Activated T-helper 1 cell treated with anti-CD3 and anti-CD28 coated beads, Interleukin-12 subunit alpha, Interleukin-12 subunit beta, Interleukin-2, Interleukin-4 antibody, amounts not matched to agents 30 ng/mL and 10 ng/mL and 1 ng/mL, durations not matched to agents 14 hours and 24 hours and 36 hours (primary cell): ENCODE results near the gene DISP3. TPM values are rescaled to one million over a fixed set of nuclear protein-coding genes. Genes with fewer than 3 reads are reported as not detected.

ENCODE experiments used
- total RNA-seq: library from RNA; stranded (reverse); gene quantifications from 2 replicates; pipeline ENCODE4 v1.2.3, GENCODE V29; 2022

The DISP3 gene
- total RNA-seq, 1 donor from 2014 or later, result 0.41 TPM

Other genes with a start within 250 kb of the DISP3 start
- 48.7 and 49.4 TPM in 2 replicates for gene MTOR, start 216.6 kb upstream of the DISP3 start, total RNA-seq
- gene UBIAD1, start 206.0 kb upstream of the DISP3 start, total RNA-seq, result 30.5 and 33.1 TPM in 2 replicates
- 0.60 and 0.93 TPM in 2 replicates for gene FBXO2, start 175.3 kb downstream of the DISP3 start, total RNA-seq
- 22.0 and 24.2 TPM in 2 replicates for gene FBXO44, start 175.7 kb downstream of the DISP3 start, total RNA-seq
- 15.7 and 17.2 TPM in 2 replicates for gene FBXO6, start 185.0 kb downstream of the DISP3 start, total RNA-seq
- 76.9 and 81.8 TPM in 2 replicates for gene MAD2L2, start 202.0 kb downstream of the DISP3 start, total RNA-seq
- 0.07 TPM in 1 of 2 replicates, not detected in the other for gene DRAXIN, start 212.6 kb downstream of the DISP3 start, total RNA-seq